ENCODE data around the gene SZT2. TPM values are rescaled to one million over a fixed set of nuclear protein-coding genes. Genes with fewer than 3 reads are reported as not detected.

Gene SZT2
- total RNA-seq, 2 experiments from 2014 or later: 33.7 to 79.8 TPM

- H3K4me2 ChIP-seq (ENCODE audit: low read length): no peak overlapping the region
- TF ChIP-seq, protein P1, sequence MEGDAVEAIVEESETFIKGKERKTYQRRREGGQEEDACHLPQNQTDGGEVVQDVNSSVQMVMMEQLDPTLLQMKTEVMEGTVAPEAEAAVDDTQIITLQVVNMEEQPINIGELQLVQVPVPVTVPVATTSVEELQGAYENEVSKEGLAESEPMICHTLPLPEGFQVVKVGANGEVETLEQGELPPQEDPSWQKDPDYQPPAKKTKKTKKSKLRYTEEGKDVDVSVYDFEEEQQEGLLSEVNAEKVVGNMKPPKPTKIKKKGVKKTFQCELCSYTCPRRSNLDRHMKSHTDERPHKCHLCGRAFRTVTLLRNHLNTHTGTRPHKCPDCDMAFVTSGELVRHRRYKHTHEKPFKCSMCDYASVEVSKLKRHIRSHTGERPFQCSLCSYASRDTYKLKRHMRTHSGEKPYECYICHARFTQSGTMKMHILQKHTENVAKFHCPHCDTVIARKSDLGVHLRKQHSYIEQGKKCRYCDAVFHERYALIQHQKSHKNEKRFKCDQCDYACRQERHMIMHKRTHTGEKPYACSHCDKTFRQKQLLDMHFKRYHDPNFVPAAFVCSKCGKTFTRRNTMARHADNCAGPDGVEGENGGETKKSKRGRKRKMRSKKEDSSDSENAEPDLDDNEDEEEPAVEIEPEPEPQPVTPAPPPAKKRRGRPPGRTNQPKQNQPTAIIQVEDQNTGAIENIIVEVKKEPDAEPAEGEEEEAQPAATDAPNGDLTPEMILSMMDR (conservative IDR thresholded peaks at IDR 0.05; ENCODE audit: low read length): no peak
- TF ChIP-seq EZH2phosphoT487 (IDR thresholded peaks at IDR 0.05; ENCODE audit: borderline replicate concordance, low read depth, low read length): no peak
- no TSS peak for BruUV-seq (replicated peaks)
- no peaks in the 10 kb centered on the region for H3K9me2 ChIP-seq (ENCODE audit: insufficient read depth, low read length)
- no peak for DNase-seq (ENCODE audit: low spot score)
- H2AFZ ChIP-seq (ENCODE audit: low read length): no peak overlapping the region
- no peaks in the 10 kb centered on the region for H3K79me2 ChIP-seq (ENCODE audit: insufficient read depth, low read depth, low read length)
- intact Hi-C loops (cut with micrococcal nuclease; ENCODE audit: unreplicated experiment): no loop called here
- H3K9me3 ChIP-seq (ENCODE audit: low read length): no peaks in the 10 kb centered on the region
- H4K20me1 ChIP-seq (ENCODE audit: insufficient read depth, low read length): no peaks in the 10 kb centered on the region
- CTCF ChIA-PET (ENCODE audit: unreplicated experiment): no interaction called here
- POLR2A ChIA-PET: no interaction called here
- H3K36me3 ChIP-seq (ENCODE audit: insufficient read depth, low read length): no peaks in the 10 kb centered on the region
- no peak overlapping the region for H3K27ac ChIP-seq (ENCODE audit: low read depth, low read length, poor library complexity, severe bottlenecking)
- H3K4me1 ChIP-seq (ENCODE audit: insufficient read depth, low read length, poor library complexity, severe bottlenecking): no peaks in the 10 kb centered on the region
- H3K4me3 ChIP-seq (ENCODE audit: low read depth, low read length, poor library complexity, severe bottlenecking): no peak overlapping the region
These were observed 89.7 kb downstream of the SZT2 start for GRCh38 chr1:43479414-43479813.

DNA sequence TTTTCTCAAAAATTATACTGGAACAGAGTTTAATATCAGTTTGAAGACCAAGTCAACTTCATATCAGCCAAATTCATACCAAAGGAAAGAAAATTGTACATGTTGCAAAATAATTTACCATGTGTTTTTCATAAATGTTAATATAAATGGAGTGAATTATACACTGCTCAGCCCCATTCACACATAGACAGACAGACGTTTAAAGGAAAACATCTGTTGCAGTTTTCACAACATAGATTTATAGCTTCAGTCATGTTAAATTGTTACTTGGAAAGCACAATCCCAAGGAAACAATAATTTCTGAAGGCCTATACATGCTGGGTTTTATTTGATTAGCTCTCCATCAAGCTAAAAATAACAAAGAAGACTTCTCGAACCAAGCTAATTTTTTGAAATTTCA is 91.8 kb downstream of the SZT2 start:
- no peak overlapping the region for H3K4me2 ChIP-seq (ENCODE audit: low read length)
- no TSS peak for BruUV-seq (replicated peaks)
- no peak overlapping the region for H3K27ac ChIP-seq (ENCODE audit: low read depth, low read length, poor library complexity, severe bottlenecking)
- no peak overlapping the region for H2AFZ ChIP-seq (ENCODE audit: low read length)
- ChIA-PET CTCF (ENCODE audit: unreplicated experiment) (no interaction called here), POLR2A (interaction anchor here (0.7 kb wide), 5 partner anchors 8 to 600 kb away, joined by 4 to 12 read pairs (median 6); no protein-coding TSS in a partner anchor)
- no peaks in the 10 kb centered on the region for H3K9me3 ChIP-seq (ENCODE audit: low read length)
- H4K20me1 ChIP-seq (ENCODE audit: insufficient read depth, low read length): no peaks in the 10 kb centered on the region
- TF ChIP-seq, protein P1 (conservative IDR thresholded peaks at IDR 0.05; ENCODE audit: low read length): no peak
- TF ChIP-seq EZH2phosphoT487 (IDR thresholded peaks at IDR 0.05; ENCODE audit: borderline replicate concordance, low read depth, low read length): no peak
- H3K9me2 ChIP-seq (ENCODE audit: insufficient read depth, low read length): no peaks in the 10 kb centered on the region
- intact Hi-C loops (cut with micrococcal nuclease; ENCODE audit: unreplicated experiment): no loop called here
- H3K79me2 ChIP-seq (ENCODE audit: insufficient read depth, low read depth, low read length): no peaks in the 10 kb centered on the region
- H3K36me3 ChIP-seq (ENCODE audit: insufficient read depth, low read length): no peaks in the 10 kb centered on the region
- H3K4me1 ChIP-seq (ENCODE audit: insufficient read depth, low read length, poor library complexity, severe bottlenecking): no peaks in the 10 kb centered on the region
- DNase-seq (ENCODE audit: low spot score): no peak
- H3K4me3 ChIP-seq (ENCODE audit: low read depth, low read length, poor library complexity, severe bottlenecking): no peak overlapping the region

DNA sequence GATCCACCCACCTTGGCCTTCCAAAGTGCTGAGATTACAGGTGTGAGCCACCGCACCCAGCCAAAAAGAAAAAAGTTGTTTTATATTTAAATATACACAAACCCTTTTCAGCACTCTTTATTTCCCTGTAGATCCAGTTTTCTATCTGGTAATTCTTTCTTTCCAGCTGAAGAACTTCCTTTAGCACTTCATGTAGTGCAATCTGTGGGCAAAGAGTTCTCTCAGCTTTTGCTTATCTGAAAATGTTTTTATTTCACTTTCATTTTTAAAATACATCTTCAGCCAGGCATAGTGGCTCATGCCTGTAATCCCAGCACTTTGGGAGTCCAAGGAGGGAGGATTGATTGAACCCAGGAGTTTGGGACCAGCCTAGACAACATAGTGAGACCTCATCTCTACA is 92.5 kb downstream of the SZT2 start:
- H3K9me2 ChIP-seq (ENCODE audit: insufficient read depth, low read length): no peaks in the 10 kb centered on the region
- CTCF ChIA-PET (ENCODE audit: unreplicated experiment): no interaction called here
- no peak for DNase-seq (ENCODE audit: low spot score)
- no peaks in the 10 kb centered on the region for H3K79me2 ChIP-seq (ENCODE audit: insufficient read depth, low read depth, low read length)
- no TSS peak for BruUV-seq (replicated peaks)
- POLR2A ChIA-PET: no interaction called here
- no peak for TF ChIP-seq EZH2phosphoT487 (IDR thresholded peaks at IDR 0.05; ENCODE audit: borderline replicate concordance, low read depth, low read length)
- TF ChIP-seq, protein P1 (conservative IDR thresholded peaks at IDR 0.05; ENCODE audit: low read length): no peak
- H4K20me1 ChIP-seq (ENCODE audit: insufficient read depth, low read length): no peaks in the 10 kb centered on the region
- H3K27ac ChIP-seq (ENCODE audit: low read depth, low read length, poor library complexity, severe bottlenecking): no peak overlapping the region
- H3K4me2 ChIP-seq (ENCODE audit: low read length): no peak overlapping the region
- H3K36me3 ChIP-seq (ENCODE audit: insufficient read depth, low read length): no peaks in the 10 kb centered on the region
- no peak overlapping the region for H3K4me3 ChIP-seq (ENCODE audit: low read depth, low read length, poor library complexity, severe bottlenecking)
- no peaks in the 10 kb centered on the region for H3K4me1 ChIP-seq (ENCODE audit: insufficient read depth, low read length, poor library complexity, severe bottlenecking)
- intact Hi-C loops (cut with micrococcal nuclease; ENCODE audit: unreplicated experiment): no loop called here
- H2AFZ ChIP-seq (ENCODE audit: low read length): no peak overlapping the region
- H3K9me3 ChIP-seq (ENCODE audit: low read length): peaks cover 4% of the 10 kb centered on the region; the same call in 1 of the 2 replicates

Measured in OCI-LY7 (cell line).